OCI-LY7 (cell line): Measurements from ENCODE around the gene ORC4.

Experiments used
- EZH2phosphoT487 ChIP-seq: fragments of 200-600 bp; sonication (generic); IDR thresholded peaks from 2 replicates; pipeline ENCODE4 v1.6.1; 2018; ENCODE audit warnings: low read depth, borderline replicate concordance, mild to moderate bottlenecking, mixed run types, antibody characterized with exemption, low read length, moderate library complexity, mixed read lengths
- TF ChIP-seq, protein P1 (sequence below): fragments of 200-600 bp; sonication (generic); conservative IDR thresholded peaks from 2 replicates; pipeline ENCODE4 v1.5.1; 2014; ENCODE audit warnings: mild to moderate bottlenecking, antibody characterized with exemption, low read length, moderate library complexity, mixed read lengths

DNA sequence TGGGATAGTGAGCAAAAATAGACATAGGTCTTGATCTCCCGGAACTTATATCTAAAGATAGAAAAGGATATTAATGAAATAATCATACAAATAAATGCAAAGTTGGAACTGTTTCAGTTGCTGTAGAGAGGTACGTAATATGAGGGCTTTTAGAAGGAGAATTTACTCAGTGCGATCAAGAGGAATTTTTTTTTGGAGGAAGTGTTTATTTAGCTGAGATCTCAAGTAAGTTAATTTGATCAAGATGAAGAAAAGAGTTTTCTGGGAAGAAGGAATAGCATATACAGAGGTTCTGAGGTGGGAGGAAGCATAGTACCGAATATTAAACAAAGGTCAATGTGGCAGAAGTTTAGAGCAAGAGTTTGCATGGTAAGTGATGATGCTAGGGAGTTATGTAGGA lies 11.7 kb upstream of the ORC4 start:
- TF ChIP-seq, protein P1, sequence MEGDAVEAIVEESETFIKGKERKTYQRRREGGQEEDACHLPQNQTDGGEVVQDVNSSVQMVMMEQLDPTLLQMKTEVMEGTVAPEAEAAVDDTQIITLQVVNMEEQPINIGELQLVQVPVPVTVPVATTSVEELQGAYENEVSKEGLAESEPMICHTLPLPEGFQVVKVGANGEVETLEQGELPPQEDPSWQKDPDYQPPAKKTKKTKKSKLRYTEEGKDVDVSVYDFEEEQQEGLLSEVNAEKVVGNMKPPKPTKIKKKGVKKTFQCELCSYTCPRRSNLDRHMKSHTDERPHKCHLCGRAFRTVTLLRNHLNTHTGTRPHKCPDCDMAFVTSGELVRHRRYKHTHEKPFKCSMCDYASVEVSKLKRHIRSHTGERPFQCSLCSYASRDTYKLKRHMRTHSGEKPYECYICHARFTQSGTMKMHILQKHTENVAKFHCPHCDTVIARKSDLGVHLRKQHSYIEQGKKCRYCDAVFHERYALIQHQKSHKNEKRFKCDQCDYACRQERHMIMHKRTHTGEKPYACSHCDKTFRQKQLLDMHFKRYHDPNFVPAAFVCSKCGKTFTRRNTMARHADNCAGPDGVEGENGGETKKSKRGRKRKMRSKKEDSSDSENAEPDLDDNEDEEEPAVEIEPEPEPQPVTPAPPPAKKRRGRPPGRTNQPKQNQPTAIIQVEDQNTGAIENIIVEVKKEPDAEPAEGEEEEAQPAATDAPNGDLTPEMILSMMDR, result no peak
- TF ChIP-seq EZH2phosphoT487, result no peak
